Measurements from ENCODE around the gene VAMP5. TPM values are rescaled to one million over a fixed set of nuclear protein-coding genes. Genes with fewer than 3 reads are reported as not detected.
"Not testable (repeated sequence)": the region's sequence is repeated elsewhere in the genome, so short reads cannot be mapped to it uniquely, and the experiment has no call there.

VAMP5 gene
- total RNA-seq, 3 donors from 2014 or later = 7.3 to 12.1 (median 9.3) TPM

DNA sequence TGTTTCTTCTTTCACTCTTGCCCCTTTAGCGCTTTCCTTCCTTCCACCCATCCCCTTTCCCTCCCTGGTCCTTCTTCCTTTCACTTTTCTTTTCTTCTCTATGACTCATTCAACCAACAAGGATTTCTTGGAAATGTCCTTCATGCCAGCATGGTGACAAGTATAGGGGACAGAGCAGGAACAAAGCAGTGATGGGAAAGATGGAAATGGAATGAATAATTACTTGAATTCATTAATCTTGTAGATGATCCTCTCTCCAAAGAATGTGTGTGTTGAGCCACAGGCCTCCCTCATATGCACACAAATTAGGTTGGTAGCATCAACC lies 1.5 kb downstream of the VAMP5 start:
- DNase-seq (no peak), ATAC-seq (no peak)
- Mint-ChIP-seq H3K4me1 (ENCODE audit: low read depth) (peaks cover 48% of the 10 kb centered on the region), H3K27me3 (ENCODE audit: low read depth) (no peaks in the 10 kb centered on the region), H3K9me3 (no peaks in the 10 kb centered on the region), H3K4me3 (peak overlapping the region; percentile 84), H3K36me3 (ENCODE audit: insufficient read depth) (peaks cover 12% of the 10 kb centered on the region)

DNA sequence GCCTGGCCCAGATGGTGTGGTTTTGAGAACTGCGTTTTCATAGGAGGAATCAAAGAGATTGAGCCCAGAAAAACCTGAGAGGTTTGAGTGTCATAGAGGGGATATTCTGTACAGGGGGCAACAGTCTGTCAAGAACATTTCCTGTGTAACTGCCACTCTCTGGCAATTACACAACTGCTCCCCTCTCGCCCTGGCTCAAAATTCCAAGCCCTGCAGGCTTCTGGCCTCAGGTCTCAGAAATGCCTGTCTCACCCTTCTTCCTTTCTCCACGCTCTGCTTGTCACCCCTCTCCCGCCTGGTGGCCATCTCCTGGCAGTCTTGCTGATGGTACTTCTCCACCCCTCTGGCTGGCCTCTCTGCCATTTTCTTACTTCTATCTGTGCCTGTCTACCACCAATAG lies 4.0 kb downstream of the VAMP5 start:
- DNase-seq (no peak), ATAC-seq (no peak)
- H3K4me3 Mint-ChIP-seq = no peak overlapping the region
- H3K4me1 Mint-ChIP-seq (ENCODE audit: low read depth) = peaks cover 38% of the 10 kb centered on the region
- no peaks in the 10 kb centered on the region for H3K9me3 Mint-ChIP-seq
- no peaks in the 10 kb centered on the region for H3K36me3 Mint-ChIP-seq (ENCODE audit: insufficient read depth)
- H3K27me3 Mint-ChIP-seq (ENCODE audit: low read depth) = no peaks in the 10 kb centered on the region

DNA sequence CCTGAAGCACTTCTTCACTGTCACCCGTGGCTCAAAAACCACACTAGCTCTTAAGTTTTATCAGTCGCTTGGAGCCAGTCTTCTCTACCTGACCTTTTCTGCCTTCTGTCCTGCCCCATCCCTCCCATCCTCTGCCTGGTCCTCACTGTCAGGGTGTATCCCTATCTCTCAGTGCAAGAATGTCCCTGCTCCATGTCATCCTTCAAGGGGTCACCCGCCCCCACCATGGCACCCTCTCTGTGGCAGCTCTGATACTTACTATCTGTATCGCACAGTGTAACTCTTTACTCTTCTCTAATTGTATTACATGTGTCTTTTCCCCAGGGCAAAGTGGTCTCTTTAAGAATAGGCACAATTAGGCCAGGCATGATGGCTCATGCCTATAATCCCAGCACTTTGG lies 4.4 kb downstream of the VAMP5 start:
- H3K4me3 Mint-ChIP-seq = no peak overlapping the region
- H3K27me3 Mint-ChIP-seq (ENCODE audit: low read depth) = no peaks in the 10 kb centered on the region
- H3K4me1 Mint-ChIP-seq (ENCODE audit: low read depth) = peaks cover 34% of the 10 kb centered on the region
- DNase-seq (no peak), ATAC-seq (no peak)
- H3K36me3 Mint-ChIP-seq (ENCODE audit: insufficient read depth) = no peaks in the 10 kb centered on the region
- H3K9me3 Mint-ChIP-seq = no peaks in the 10 kb centered on the region

DNA sequence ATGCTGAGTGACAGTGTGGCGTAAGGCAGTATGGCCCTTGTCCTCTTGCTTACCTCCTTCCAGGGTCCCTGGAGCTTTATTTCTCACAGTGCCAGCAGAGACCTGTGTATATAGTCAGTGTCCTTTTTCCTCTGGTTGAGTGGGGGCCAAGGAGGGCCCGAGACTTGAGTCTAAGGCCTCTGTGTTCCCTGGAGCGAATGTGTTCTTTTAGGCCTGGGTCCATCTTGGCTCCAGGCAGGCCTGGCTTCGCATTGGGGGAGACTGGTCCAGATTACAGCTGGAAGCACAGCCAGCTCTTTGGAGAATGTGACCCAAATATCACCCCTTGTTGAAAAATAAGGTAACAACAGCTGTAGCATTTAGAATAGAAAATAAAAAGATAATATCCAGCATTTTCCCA lies 5.0 kb downstream of the VAMP5 start:
- ATAC-seq (no peak), DNase-seq (no peak)
- Mint-ChIP-seq H3K27me3 (ENCODE audit: low read depth) (no peaks in the 10 kb centered on the region), H3K4me1 (ENCODE audit: low read depth) (peaks cover 32% of the 10 kb centered on the region), H3K4me3 (no peak overlapping the region), H3K9me3 (no peaks in the 10 kb centered on the region), H3K36me3 (ENCODE audit: insufficient read depth) (no peaks in the 10 kb centered on the region)

DNA sequence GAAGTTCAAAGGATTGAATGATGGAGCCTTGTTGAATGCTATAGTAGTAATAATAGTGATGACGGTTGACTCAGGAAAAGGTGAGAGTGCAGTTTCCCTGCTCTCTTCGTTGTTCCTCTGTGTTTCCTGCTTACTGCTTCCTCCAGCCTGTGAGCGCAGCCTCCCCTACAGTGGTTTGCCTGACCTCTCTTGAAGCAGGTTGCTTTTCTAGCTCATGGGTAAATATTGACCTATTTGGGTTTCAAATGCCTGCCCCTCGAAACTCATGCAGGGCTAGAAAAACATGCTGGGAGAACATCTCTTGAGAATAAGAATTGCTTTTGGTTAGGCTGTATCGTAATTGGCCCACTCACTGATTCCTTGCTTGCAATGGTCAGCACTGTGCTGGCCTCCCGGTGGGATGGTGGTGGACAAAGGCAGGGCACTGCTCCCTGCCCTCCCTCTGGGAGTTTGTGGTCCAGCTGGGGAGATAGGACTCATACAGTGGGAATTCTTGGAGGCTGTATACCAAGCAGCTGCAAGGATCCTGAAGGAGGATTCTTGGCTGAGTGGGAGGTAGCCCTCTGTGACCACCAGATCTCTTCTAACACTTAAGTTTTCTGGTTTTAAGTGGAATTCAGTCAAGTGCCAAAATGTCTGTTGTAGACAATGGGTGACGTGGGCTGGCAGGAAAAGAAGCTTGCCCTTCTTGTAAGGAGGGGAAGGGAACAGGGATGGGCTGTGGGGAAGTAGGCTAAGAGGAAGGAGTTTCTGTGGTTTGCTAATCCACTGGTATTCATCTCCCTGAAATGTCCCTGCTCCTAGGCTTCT lies 6.0 kb downstream of the VAMP5 start:
- Mint-ChIP-seq H3K36me3 (ENCODE audit: insufficient read depth) (no peaks in the 10 kb centered on the region), H3K4me1 (ENCODE audit: low read depth) (peaks cover 35% of the 10 kb centered on the region), H3K4me3 (no peak overlapping the region), H3K9me3 (no peaks in the 10 kb centered on the region), H3K27me3 (ENCODE audit: low read depth) (no peaks in the 10 kb centered on the region)
- DNase-seq (no peak), ATAC-seq (no peak)

DNA sequence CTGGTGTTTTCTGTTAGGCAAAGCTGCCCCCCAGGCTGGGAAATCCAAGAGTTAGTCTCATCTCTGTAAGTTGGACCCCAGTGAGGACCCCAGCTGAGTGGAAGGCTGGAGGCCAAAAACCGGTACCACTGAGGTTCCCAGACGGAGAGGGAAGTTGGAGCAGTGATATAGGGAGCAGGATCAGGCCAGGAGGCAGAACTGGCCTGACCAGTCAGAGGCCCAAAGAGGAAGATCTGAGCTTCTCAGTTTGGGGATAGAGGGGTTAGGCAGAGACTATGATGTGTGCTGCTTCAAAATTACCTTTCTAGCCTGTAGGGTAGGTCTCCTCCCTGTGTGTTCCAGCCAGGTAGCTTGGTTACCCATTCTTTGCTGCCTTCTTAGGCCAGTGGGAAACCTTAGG lies 6.7 kb downstream of the VAMP5 start:
- ATAC-seq (no peak), DNase-seq (no peak)
- H3K4me3 Mint-ChIP-seq = no peak overlapping the region
- no peaks in the 10 kb centered on the region for H3K36me3 Mint-ChIP-seq (ENCODE audit: insufficient read depth)
- no peaks in the 10 kb centered on the region for H3K9me3 Mint-ChIP-seq
- peaks cover 32% of the 10 kb centered on the region for H3K4me1 Mint-ChIP-seq (ENCODE audit: low read depth)
- H3K27me3 Mint-ChIP-seq (ENCODE audit: low read depth) = no peaks in the 10 kb centered on the region

DNA sequence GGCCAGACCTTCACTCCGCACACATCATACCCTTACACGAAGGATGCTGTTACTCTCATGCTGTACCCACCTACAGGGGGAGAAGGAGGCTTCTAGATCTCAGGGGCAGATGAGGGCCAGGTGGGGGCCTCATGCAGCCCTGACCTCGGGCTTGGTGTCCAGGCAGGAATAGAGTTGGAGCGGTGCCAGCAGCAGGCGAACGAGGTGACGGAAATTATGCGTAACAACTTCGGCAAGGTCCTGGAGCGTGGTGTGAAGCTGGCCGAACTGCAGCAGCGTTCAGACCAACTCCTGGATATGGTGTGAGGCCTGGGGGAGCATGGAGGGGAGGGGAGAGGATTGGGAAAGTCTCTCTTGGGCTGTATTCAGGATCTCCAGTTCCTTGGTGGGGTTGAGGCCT lies 7.3 kb downstream of the VAMP5 start:
- no peaks in the 10 kb centered on the region for H3K36me3 Mint-ChIP-seq (ENCODE audit: insufficient read depth)
- no peaks in the 10 kb centered on the region for H3K27me3 Mint-ChIP-seq (ENCODE audit: low read depth)
- H3K4me1 Mint-ChIP-seq (ENCODE audit: low read depth) = peaks cover 34% of the 10 kb centered on the region
- no peaks in the 10 kb centered on the region for H3K9me3 Mint-ChIP-seq
- no peak for ATAC-seq
- DNase-seq = no peak
- H3K4me3 Mint-ChIP-seq = no peak overlapping the region

DNA sequence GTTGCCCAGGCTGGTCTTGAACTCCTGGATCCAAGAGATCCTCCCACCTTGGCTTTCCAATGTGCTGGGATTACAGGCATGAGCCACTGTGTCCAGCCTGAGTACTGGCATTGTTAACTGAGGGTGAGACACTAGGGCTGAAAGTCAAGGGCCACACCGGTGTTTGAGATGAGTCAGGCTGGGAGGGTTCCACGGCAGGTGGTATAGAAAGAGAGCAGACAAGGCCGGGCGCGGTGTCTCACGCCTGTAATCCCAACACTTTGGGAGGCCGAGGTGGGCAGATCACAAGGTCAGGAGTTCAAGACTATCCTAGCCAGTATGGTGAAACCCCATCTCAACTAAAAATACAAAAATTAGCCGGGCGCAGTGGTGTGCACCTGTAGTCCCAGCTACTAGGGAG lies 8.1 kb downstream of the VAMP5 start:
- H3K4me1 Mint-ChIP-seq (ENCODE audit: low read depth) = peaks cover 39% of the 10 kb centered on the region
- ATAC-seq; H3K9me3 Mint-ChIP-seq; DNase-seq; H3K36me3 Mint-ChIP-seq (ENCODE audit: insufficient read depth); H3K27me3 Mint-ChIP-seq (ENCODE audit: low read depth): not testable (repeated sequence)
- H3K4me3 Mint-ChIP-seq = peak overlapping the region; percentile 38

DNA sequence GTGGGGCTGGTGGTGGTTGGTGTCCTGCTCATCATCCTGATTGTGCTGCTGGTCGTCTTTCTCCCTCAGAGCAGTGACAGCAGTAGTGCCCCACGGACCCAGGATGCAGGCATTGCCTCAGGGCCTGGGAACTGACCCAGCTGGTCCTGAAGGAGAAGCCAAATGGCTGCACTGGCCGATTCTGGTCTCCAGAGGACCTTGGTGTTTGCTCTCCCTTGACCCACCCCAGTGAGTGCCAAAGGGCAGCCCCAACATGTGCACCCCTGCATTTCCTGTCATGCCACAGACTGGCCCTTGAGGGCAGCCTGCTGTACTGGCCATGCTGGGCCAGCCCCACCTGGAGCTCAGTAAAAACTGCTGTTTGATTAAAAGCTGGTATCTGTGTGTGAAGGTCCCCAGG lies 8.8 kb downstream of the VAMP5 start:
- H3K9me3 Mint-ChIP-seq = no peaks in the 10 kb centered on the region
- peak overlapping the region; percentile 40 for H3K4me3 Mint-ChIP-seq
- H3K4me1 Mint-ChIP-seq (ENCODE audit: low read depth) = peaks cover 34% of the 10 kb centered on the region
- peaks cover 1% of the 10 kb centered on the region for H3K36me3 Mint-ChIP-seq (ENCODE audit: insufficient read depth)
- no peaks in the 10 kb centered on the region for H3K27me3 Mint-ChIP-seq (ENCODE audit: low read depth)
- no peak for ATAC-seq
- DNase-seq = no peak

DNA sequence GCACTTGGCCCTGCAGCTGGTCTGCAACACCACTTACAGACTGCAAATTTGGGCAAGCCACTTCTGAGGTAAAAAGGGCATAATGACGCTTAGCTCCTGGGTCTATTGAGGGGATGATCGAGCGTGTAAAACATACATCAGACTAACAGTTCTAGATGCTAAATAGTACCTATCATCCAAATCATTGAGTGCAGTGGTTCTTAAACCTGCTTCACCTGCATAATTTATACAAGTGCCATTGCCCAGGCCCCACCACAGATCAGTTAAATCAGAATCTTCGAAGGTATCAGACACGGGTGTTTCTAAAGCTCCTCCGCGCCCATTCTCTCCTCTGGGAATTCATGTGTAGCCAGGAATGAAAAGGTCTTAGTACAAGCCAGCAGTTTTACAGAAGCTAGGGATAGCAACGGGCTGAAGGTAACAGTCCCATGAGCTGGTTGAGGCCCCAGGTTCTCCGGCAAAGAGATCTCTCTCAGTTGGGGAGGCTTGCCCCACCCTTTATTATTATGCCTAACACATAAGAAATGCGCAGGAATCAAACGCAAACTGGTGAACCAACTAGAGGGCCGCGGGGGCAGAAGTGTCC lies 10.6 kb downstream of the VAMP5 start:
- peaks cover 1% of the 10 kb centered on the region for H3K36me3 Mint-ChIP-seq (ENCODE audit: insufficient read depth)
- peak overlapping the region; percentile 93 for H3K4me3 Mint-ChIP-seq
- DNase-seq (no peak), ATAC-seq (no peak)
- peaks cover 30% of the 10 kb centered on the region for H3K4me1 Mint-ChIP-seq (ENCODE audit: low read depth)
- H3K27me3 Mint-ChIP-seq (ENCODE audit: low read depth) = no peaks in the 10 kb centered on the region
- H3K9me3 Mint-ChIP-seq = no peaks in the 10 kb centered on the region

DNA sequence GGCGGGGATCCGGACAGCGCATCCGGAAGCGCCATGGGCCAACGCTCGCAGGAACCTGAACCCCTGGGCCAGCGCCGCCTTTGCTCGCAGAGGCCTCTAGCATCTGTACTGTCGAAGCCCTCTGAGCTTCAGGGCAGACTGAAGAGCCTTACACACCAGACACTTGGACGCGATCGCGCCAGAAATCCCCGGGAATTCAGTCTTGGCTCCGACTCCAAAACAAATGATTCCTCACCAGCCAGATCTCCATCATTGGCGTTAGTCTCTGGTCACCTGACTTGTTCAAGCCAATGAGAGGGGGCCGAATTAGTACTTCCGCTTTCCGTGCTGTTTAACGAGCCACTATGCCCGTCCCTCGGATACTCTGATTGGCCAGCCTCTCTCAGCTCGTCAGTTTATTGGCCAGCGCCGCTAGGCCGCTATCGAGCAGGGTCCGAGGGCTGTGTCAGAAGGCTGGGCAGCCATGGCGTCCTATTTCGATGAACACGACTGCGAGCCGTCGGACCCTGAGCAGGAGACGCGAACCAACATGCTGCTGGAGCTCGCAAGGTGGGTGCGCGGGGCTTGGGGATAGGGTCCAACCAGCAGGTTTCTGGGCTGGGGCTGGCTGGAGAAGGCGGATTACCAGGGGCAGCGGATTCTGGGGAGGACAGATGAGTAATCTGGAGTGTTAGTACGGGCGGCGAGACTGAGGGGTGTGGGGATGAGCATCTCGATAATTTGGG lies 11.2 kb downstream of the VAMP5 start, which contains the start of gene RNF181:
RNF181 (plus strand) TSS at position 445 of the 725 bp plus-strand sequence; CDS start at position 464, 19 bp downstream.
- H3K36me3 Mint-ChIP-seq (ENCODE audit: insufficient read depth) = peaks cover 1% of the 10 kb centered on the region
- peaks cover 28% of the 10 kb centered on the region for H3K4me1 Mint-ChIP-seq (ENCODE audit: low read depth)

DNA sequence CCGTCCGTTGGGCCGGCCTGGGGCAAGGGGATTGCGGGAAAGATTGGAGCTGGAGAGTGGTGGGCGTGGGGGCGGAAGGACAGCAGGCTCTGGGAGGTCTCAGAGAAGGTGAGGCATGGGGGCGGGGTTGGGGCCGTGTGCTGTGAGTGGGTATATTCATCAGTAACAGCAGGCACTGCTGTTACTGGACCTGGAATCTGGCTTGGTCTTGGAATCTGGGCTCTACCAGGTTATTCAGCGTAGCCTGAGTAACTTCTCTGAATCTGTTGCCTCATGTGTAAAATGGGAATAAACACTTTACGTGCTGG lies 11.7 kb downstream of the VAMP5 start:
- Mint-ChIP-seq H3K4me3 (peak overlapping the region; percentile 93), H3K27me3 (ENCODE audit: low read depth) (no peaks in the 10 kb centered on the region), H3K4me1 (ENCODE audit: low read depth) (peaks cover 30% of the 10 kb centered on the region), H3K9me3 (no peaks in the 10 kb centered on the region), H3K36me3 (ENCODE audit: insufficient read depth) (peaks cover 1% of the 10 kb centered on the region)
- DNase-seq (no peak), ATAC-seq (peak; percentile 31 to 34)

More for the DNA sequence above, 11.2 kb downstream of the VAMP5 start, which contains the start of gene RNF181:
- no peaks in the 10 kb centered on the region for H3K27me3 Mint-ChIP-seq (ENCODE audit: low read depth)
- ATAC-seq (peak; percentile 99), DNase-seq (peak; percentile 84)
- H3K9me3 Mint-ChIP-seq = no peaks in the 10 kb centered on the region
- H3K4me3 Mint-ChIP-seq = peak within 1 kb of the TSS; percentile 93

DNA sequence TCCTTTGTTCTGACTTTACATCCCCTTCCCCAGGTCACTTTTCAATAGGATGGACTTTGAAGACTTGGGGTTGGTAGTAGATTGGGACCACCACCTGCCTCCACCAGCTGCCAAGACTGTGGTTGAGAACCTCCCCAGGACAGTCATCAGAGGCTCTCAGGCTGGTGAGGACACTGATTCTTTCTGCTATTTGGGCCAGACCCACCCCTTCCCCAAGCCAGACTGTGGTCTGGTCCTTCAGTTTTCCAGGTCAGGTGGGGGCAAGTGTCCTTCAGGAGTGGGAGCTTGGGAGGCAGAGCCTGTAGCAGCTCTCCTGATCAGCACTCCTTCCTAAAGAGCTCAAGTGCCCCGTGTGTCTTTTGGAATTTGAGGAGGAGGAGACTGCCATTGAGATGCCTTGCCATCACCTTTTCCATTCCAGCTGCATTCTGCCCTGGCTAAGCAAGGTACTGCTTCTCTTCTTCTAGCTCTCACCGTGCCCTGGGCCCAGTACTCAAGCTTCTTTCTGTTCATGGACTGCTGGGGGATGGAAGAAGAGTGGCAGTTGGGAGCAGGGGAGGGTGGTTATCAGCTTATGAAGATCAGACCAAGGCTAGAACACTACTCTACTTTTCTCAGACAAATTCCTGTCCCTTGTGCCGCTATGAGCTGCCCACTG lies 12.4 kb downstream of the VAMP5 start:
- ATAC-seq (no peak), DNase-seq (no peak)
- Mint-ChIP-seq H3K9me3 (no peaks in the 10 kb centered on the region), H3K27me3 (ENCODE audit: low read depth) (no peaks in the 10 kb centered on the region), H3K36me3 (ENCODE audit: insufficient read depth) (peaks cover 1% of the 10 kb centered on the region), H3K4me1 (ENCODE audit: low read depth) (peaks cover 31% of the 10 kb centered on the region), H3K4me3 (peak overlapping the region; percentile 93)

DNA sequence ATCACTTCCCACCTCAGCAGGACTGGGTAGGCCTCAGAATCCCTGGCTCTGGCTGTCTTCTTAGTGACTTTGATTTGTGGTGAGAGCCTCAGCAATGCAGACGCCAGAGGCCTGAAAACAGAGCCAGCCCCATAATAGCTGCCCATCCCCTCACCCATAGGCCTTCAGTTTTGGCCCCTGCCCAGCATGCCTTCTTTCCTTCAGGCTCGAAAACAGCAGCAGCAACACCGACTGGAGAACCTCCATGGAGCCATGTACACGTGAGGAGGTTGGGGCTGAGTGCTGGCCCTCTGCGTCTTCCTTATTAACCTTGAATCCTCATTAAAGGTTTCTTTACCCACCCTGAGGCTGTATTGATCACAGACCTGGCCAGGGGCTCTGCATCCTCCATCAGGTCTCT lies 13.0 kb downstream of the VAMP5 start:
- no peak for ATAC-seq
- Mint-ChIP-seq H3K9me3 (no peaks in the 10 kb centered on the region), H3K27me3 (ENCODE audit: low read depth) (no peaks in the 10 kb centered on the region), H3K4me1 (ENCODE audit: low read depth) (peaks cover 33% of the 10 kb centered on the region), H3K36me3 (ENCODE audit: insufficient read depth) (peaks cover 1% of the 10 kb centered on the region), H3K4me3 (peak overlapping the region; percentile 93)
- no peak for DNase-seq
